ENCODE data around the gene SLC8A2. TPM values are rescaled to one million over a fixed set of nuclear protein-coding genes. Genes with fewer than 3 reads are reported as not detected.

SLC8A2 gene
- total RNA-seq, 1 donor from 2014 or later, result 14.5 TPM

GRCh38 chr19:47490847-47491246, 19.2 kb upstream of the SLC8A2 start:
- Histone ChIP-seq H3K27ac (no peak overlapping the region), H3K36me3 (no peaks in the 10 kb centered on the region), H3K4me2 (no peak overlapping the region), H3K79me2 (ENCODE audit: low read depth) (no peaks in the 10 kb centered on the region), H3K9me3 (ENCODE audit: low read depth) (no peaks in the 10 kb centered on the region), H3K27me3 (no peaks in the 10 kb centered on the region), H3K4me1 (no peaks in the 10 kb centered on the region), H2AFZ (replicated peaks) (no peak overlapping the region), H3K4me3 (no peak overlapping the region), H3K9ac (no peak overlapping the region), H3F3A (ENCODE audit: low read depth) (peaks cover 2% of the 10 kb centered on the region), H4K20me1 (ENCODE audit: low read depth) (no peaks in the 10 kb centered on the region)
- peaks cover 3% of the 10 kb centered on the region for H3K27me3 Mint-ChIP-seq (ENCODE audit: insufficient read depth, low read depth)
- no peak overlapping the region for H3K27ac Mint-ChIP-seq
- H3K4me3 Mint-ChIP-seq, result no peak overlapping the region
- no peak for DNase-seq (ENCODE audit: low spot score)
- TF ChIP-seq, protein P1, sequence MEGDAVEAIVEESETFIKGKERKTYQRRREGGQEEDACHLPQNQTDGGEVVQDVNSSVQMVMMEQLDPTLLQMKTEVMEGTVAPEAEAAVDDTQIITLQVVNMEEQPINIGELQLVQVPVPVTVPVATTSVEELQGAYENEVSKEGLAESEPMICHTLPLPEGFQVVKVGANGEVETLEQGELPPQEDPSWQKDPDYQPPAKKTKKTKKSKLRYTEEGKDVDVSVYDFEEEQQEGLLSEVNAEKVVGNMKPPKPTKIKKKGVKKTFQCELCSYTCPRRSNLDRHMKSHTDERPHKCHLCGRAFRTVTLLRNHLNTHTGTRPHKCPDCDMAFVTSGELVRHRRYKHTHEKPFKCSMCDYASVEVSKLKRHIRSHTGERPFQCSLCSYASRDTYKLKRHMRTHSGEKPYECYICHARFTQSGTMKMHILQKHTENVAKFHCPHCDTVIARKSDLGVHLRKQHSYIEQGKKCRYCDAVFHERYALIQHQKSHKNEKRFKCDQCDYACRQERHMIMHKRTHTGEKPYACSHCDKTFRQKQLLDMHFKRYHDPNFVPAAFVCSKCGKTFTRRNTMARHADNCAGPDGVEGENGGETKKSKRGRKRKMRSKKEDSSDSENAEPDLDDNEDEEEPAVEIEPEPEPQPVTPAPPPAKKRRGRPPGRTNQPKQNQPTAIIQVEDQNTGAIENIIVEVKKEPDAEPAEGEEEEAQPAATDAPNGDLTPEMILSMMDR (IDR thresholded peaks at IDR 0.05), result no peak
- no peak for TF ChIP-seq EZH2phosphoT487 (IDR thresholded peaks at IDR 0.05)
- TF ChIP-seq EZH2 (IDR thresholded peaks at IDR 0.05), result no peak
- no peaks in the 10 kb centered on the region for H3K9me3 Mint-ChIP-seq
- peaks cover 3% of the 10 kb centered on the region for H3K36me3 Mint-ChIP-seq
- no peaks in the 10 kb centered on the region for H3K4me1 Mint-ChIP-seq

GRCh38 chr19:47490031-47490430, 18.3 kb upstream of the SLC8A2 start:
- no peak overlapping the region for H3K27ac Mint-ChIP-seq
- H3K36me3 ChIP-seq, result no peaks in the 10 kb centered on the region

DNA sequence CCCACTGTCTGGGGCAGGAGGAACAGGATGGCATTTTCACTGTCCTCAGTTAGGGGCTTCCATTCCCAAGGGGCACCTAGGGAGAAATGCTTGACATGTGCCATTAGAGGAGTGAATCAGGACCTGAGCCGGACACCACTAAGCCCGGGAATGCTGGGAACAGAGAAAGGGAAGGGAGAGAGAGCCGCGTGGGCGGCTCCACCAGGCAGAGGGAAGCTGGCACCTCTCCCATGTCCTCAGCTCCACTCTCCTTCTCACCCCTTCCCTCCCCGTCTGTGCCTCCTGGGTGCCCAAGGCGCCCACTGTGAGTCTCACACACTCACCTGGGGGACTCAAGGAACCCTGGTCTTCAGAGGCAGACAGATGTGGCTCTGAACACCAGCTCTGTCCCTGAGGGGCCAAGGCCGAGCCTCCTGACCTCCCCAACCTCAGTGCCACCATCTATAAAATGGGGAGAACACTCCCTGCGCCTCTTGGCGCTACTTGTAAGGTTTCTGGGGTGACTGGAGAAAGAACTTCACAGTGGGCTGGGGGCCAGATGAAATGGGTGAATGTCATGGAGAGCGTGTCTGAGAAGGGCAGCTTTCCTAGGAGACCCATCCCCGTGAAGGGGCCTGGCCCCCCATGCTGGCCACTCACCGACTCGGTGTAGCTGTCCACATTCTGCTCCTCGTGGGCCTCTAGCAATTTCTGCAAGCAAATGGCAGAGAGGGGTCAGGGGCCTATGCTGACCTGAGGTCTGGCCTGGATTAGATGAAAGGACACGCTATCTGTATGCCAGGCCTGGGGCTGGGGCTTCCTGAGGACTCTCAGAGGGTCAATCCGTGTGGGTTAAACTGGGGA, 17.6 kb upstream of the SLC8A2 start:
- Histone ChIP-seq H3K36me3 (no peaks in the 10 kb centered on the region), H2AFZ (replicated peaks) (no peak overlapping the region), H3K4me3 (no peak overlapping the region), H3K27me3 (no peaks in the 10 kb centered on the region), H3F3A (ENCODE audit: low read depth) (peaks cover 14% of the 10 kb centered on the region), H3K4me1 (no peaks in the 10 kb centered on the region), H3K9ac (no peak overlapping the region), H4K20me1 (ENCODE audit: low read depth) (no peaks in the 10 kb centered on the region), H3K79me2 (ENCODE audit: low read depth) (no peaks in the 10 kb centered on the region), H3K4me2 (no peak overlapping the region), H3K9me3 (ENCODE audit: low read depth) (no peaks in the 10 kb centered on the region), H3K27ac (no peak overlapping the region)
- Mint-ChIP-seq H3K4me1 (peaks cover 5% of the 10 kb centered on the region), H3K36me3 (peaks cover 3% of the 10 kb centered on the region), H3K27ac (no peak overlapping the region), H3K9me3 (no peaks in the 10 kb centered on the region), H3K27me3 (ENCODE audit: insufficient read depth, low read depth) (peaks cover 3% of the 10 kb centered on the region), H3K4me3 (no peak overlapping the region)
- no peak for DNase-seq (ENCODE audit: low spot score)
- TF ChIP-seq, protein P1 (IDR thresholded peaks at IDR 0.05), result no peak
- TF ChIP-seq EZH2 (IDR thresholded peaks at IDR 0.05) (no peak), EZH2phosphoT487 (IDR thresholded peaks at IDR 0.05) (no peak)

More at GRCh38 chr19:47490031-47490430, 18.3 kb upstream of the SLC8A2 start:
- H3K36me3 Mint-ChIP-seq, result peaks cover 3% of the 10 kb centered on the region
- Histone ChIP-seq H2AFZ (replicated peaks) (no peak overlapping the region), H4K20me1 (ENCODE audit: low read depth) (no peaks in the 10 kb centered on the region), H3K9me3 (ENCODE audit: low read depth) (no peaks in the 10 kb centered on the region), H3K79me2 (ENCODE audit: low read depth) (no peaks in the 10 kb centered on the region), H3K4me1 (no peaks in the 10 kb centered on the region), H3K4me2 (no peak overlapping the region), H3F3A (ENCODE audit: low read depth) (peaks cover 10% of the 10 kb centered on the region), H3K4me3 (no peak overlapping the region), H3K9ac (no peak overlapping the region), H3K27me3 (no peaks in the 10 kb centered on the region), H3K27ac (no peak overlapping the region)
- peaks cover under 1% of the 10 kb centered on the region for H3K4me1 Mint-ChIP-seq
- peaks cover 3% of the 10 kb centered on the region for H3K27me3 Mint-ChIP-seq (ENCODE audit: insufficient read depth, low read depth)
- no peak for DNase-seq (ENCODE audit: low spot score)
- H3K4me3 Mint-ChIP-seq, result peak overlapping the region; percentile 26
- no peak for TF ChIP-seq EZH2 (IDR thresholded peaks at IDR 0.05)
- no peak for TF ChIP-seq EZH2phosphoT487 (IDR thresholded peaks at IDR 0.05)
- TF ChIP-seq, protein P1 (IDR thresholded peaks at IDR 0.05), result no peak
- H3K9me3 Mint-ChIP-seq, result no peaks in the 10 kb centered on the region
